ENCODE results near the gene MEPE. TPM values are rescaled to one million over a fixed set of nuclear protein-coding genes. Genes with fewer than 3 reads are reported as not detected.

The MEPE gene
- total and polyA plus RNA-seq, 2 of the 8 experiments (the other 6 are each of a cell fraction or from before 2014, with no cell fraction given), result not detected

DNA sequence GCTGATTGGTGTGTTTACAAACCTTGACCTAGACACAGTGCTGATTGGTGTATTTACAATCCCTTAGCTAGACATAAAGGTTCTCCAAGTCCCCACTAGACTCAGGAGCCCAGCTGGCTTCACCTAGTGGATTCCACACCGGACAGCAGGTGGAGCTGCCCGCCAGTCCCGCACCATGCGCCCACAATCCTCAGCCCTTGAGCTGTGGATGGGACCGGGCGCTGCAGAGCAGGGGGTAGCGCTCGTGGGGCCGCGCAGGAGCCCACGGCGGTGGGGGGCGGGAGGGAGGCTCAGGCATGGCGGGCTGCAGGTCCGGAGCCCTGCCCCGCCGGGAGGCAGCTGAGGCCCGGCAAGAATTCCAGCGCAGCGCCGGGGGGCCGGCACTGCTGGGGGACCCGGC is 30.7 kb downstream of the MEPE start (continued):
- TF ChIP-seq HDAC2 (IDR thresholded peaks at IDR 0.05; ENCODE audit: borderline replicate concordance in 1 of 2, low read depth in 2 of 2, low read length in 2 of 2), result no peak
- TF ChIP-seq, protein P1, sequence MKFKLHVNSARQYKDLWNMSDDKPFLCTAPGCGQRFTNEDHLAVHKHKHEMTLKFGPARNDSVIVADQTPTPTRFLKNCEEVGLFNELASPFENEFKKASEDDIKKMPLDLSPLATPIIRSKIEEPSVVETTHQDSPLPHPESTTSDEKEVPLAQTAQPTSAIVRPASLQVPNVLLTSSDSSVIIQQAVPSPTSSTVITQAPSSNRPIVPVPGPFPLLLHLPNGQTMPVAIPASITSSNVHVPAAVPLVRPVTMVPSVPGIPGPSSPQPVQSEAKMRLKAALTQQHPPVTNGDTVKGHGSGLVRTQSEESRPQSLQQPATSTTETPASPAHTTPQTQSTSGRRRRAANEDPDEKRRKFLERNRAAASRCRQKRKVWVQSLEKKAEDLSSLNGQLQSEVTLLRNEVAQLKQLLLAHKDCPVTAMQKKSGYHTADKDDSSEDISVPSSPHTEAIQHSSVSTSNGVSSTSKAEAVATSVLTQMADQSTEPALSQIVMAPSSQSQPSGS (IDR thresholded peaks at IDR 0.05; ENCODE audit: low read length), result no peak
- TF ChIP-seq SRF (IDR thresholded peaks at IDR 0.05; ENCODE audit: low read depth, low read length), result no peak
- TF ChIP-seq SP4 (IDR thresholded peaks at IDR 0.05; ENCODE audit: low read length), result no peak
